ENCODE data around the gene DTL. TPM values are rescaled to one million over a fixed set of nuclear protein-coding genes. Genes with fewer than 3 reads are reported as not detected.

The DTL gene
- total RNA-seq, 2 experiments from 2014 or later = 92.0 to 95.9 TPM

DNA sequence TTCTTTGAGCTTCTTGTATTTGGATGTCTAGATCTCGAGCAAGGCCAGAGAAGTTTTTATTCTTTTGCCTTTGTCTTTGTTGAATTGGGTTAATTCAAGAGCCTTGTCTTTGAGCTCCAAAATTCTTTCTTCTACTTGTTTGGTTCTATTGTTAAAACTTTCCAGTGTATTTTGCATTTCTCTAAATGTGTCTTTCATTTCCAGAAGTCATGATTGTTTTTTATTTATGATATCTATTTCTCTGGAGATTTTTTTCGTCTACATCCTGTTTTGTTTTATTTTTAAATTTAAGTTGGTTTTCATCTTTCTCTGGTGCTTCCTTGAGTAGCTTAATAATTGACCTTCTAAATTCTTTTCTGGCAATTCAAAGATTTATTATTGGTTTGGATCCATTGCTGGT is 61.8 kb downstream of the DTL start:
- H3K36me3 Mint-ChIP-seq (ENCODE audit: low read depth) = peaks cover 98% of the 10 kb centered on the region
- DNase-seq (no peak), ATAC-seq (no peak)
- ChIA-PET CTCF (interaction anchor here (0.7 to 1.4 kb wide), 2 partner anchors 37 to 359 kb away, joined by 3 read pairs; no protein-coding TSS in a partner anchor), POLR2A (no interaction called here)
- peaks cover 12% of the 10 kb centered on the region for H3K9me3 Mint-ChIP-seq
- H3K4me1 Mint-ChIP-seq (ENCODE audit: low read depth) = peaks cover 10% of the 10 kb centered on the region
- no peak overlapping the region for H3K4me3 Mint-ChIP-seq
- TF ChIP-seq, protein P1, sequence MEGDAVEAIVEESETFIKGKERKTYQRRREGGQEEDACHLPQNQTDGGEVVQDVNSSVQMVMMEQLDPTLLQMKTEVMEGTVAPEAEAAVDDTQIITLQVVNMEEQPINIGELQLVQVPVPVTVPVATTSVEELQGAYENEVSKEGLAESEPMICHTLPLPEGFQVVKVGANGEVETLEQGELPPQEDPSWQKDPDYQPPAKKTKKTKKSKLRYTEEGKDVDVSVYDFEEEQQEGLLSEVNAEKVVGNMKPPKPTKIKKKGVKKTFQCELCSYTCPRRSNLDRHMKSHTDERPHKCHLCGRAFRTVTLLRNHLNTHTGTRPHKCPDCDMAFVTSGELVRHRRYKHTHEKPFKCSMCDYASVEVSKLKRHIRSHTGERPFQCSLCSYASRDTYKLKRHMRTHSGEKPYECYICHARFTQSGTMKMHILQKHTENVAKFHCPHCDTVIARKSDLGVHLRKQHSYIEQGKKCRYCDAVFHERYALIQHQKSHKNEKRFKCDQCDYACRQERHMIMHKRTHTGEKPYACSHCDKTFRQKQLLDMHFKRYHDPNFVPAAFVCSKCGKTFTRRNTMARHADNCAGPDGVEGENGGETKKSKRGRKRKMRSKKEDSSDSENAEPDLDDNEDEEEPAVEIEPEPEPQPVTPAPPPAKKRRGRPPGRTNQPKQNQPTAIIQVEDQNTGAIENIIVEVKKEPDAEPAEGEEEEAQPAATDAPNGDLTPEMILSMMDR (IDR thresholded peaks at IDR 0.05) = no peak
- intact Hi-C loops (cut with micrococcal nuclease) = no loop called here
- no peak overlapping the region for H3K27ac Mint-ChIP-seq
- H3K27me3 Mint-ChIP-seq = no peaks in the 10 kb centered on the region

DNA sequence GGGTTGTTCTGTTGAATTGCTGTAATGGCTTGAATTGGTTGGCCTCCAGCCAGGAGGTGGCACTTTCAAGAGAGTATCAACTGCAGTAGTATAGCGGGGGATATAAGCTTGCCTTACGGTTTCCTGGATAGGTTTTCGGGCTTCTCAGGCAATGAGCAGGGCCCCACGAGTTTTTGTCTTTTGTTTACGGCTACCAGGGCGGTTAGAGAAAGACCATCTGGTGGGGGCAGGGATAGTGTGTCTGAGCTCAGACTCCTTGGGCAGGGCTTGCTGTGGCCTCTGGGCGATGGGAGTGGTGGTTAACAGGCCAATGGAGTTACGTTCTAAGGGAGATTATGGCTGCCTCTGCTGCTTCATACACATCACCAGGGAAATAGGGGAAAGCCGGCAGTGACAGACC is 62.8 kb downstream of the DTL start:
- no peaks in the 10 kb centered on the region for H3K27me3 Mint-ChIP-seq
- intact Hi-C loops (cut with micrococcal nuclease) = no loop called here
- DNase-seq (no peak), ATAC-seq (no peak)
- ChIA-PET CTCF (interaction anchor here (1.4 kb wide), 1 partner anchor 358 kb away, joined by 3 read pairs; no protein-coding TSS in a partner anchor), POLR2A (no interaction called here)
- H3K36me3 Mint-ChIP-seq (ENCODE audit: low read depth) = peaks cover 96% of the 10 kb centered on the region
- no peak overlapping the region for H3K4me3 Mint-ChIP-seq
- peaks cover 10% of the 10 kb centered on the region for H3K4me1 Mint-ChIP-seq (ENCODE audit: low read depth)
- TF ChIP-seq, protein P1 (IDR thresholded peaks at IDR 0.05) = no peak
- no peak overlapping the region for H3K27ac Mint-ChIP-seq
- H3K9me3 Mint-ChIP-seq = peaks cover 12% of the 10 kb centered on the region

DNA sequence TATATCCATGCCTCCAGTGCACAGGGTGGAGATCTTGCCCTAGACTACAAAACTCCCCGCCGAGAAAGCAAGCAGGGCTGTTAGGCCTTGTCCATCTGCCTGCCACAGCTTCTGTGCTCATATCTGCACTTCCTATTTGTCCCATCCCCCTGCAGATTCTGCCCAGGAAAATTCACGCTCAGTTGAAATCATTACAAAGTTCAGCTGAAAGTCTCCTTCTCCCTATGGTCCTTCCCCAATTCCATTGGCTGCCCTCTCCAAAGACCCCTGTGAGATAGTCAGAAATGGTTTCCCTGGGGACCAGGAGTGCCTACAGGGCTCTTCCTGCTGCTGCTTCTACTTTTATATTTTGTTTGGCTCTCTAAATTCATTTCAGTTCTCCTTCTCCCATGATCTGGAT is 63.2 kb downstream of the DTL start:
- TF ChIP-seq, protein P1 (IDR thresholded peaks at IDR 0.05) = no peak
- intact Hi-C loops (cut with micrococcal nuclease) = no loop called here
- Mint-ChIP-seq H3K27ac (no peak overlapping the region), H3K27me3 (no peaks in the 10 kb centered on the region), H3K36me3 (ENCODE audit: low read depth) (peaks cover 96% of the 10 kb centered on the region), H3K4me1 (ENCODE audit: low read depth) (peaks cover 10% of the 10 kb centered on the region), H3K4me3 (no peak overlapping the region), H3K9me3 (peaks cover 12% of the 10 kb centered on the region)
- ChIA-PET CTCF (no interaction called here), POLR2A (no interaction called here)
- ATAC-seq (no peak), DNase-seq (no peak)

DNA sequence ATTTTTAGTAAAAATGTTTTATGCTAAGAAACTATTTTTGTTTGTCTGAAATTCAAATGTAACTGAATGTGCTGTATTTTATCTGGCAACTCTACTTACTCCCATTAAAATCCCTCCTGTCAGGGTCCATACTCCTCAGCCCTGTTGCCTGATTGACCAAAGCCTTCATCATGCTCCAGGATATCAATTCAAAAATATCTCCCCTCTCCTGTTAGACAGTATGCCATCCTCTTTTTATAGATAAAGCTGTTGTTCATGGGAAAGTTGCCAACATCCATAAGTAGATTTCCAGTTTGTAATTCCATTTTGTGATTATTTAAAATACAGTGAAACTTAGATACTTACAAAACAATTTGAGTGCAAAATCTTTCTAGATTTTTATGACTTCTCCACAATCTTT is 65.7 kb downstream of the DTL start:
- H3K4me1 Mint-ChIP-seq (ENCODE audit: low read depth) = peaks cover 18% of the 10 kb centered on the region
- intact Hi-C loops (cut with micrococcal nuclease) = no loop called here
- CTCF ChIA-PET = interaction anchor here (1.2 to 4.8 kb wide), 3 partner anchors 265 to 355 kb away, joined by 3 to 24 read pairs (median 3); no protein-coding TSS in a partner anchor

DNA sequence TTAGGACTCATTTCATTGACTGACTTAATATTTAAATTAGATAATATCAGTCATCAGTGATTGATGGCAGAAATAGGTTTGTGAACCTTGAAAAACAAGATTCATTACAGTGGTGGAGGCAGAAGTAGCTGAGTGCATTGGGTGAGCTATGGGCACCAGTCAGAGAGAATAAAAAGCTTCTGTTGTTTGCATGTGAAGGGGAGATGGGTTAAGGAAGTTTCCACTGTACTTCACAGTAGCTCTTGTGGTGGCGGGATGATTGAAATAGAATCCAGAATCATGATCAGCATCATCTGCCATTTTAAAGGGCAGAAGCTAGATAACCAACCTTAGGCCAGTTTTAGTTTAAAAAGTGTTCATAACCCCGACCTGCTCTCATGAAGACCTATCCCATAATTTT is 66.2 kb downstream of the DTL start:
- Mint-ChIP-seq H3K36me3 (ENCODE audit: low read depth) (peaks cover 93% of the 10 kb centered on the region), H3K4me1 (ENCODE audit: low read depth) (peaks cover 19% of the 10 kb centered on the region), H3K4me3 (no peak overlapping the region), H3K9me3 (peaks cover 4% of the 10 kb centered on the region), H3K27me3 (no peaks in the 10 kb centered on the region), H3K27ac (no peak overlapping the region)
- intact Hi-C loops (cut with micrococcal nuclease) = no loop called here
- ATAC-seq = peak; percentile 34
- TF ChIP-seq, protein P1 (IDR thresholded peaks at IDR 0.05) = no peak
- no peak for DNase-seq
- ChIA-PET POLR2A (no interaction called here), CTCF (interaction anchor here (0.7 to 4.8 kb wide), 4 partner anchors 13 to 354 kb away, joined by 3 to 24 read pairs (median 3); no protein-coding TSS in a partner anchor)

More for the DNA sequence above, 65.7 kb downstream of the DTL start:
- TF ChIP-seq, protein P1 (IDR thresholded peaks at IDR 0.05) = no peak
- ATAC-seq (no peak), DNase-seq (no peak)
- Mint-ChIP-seq H3K27ac (peak overlapping the region; percentile 12), H3K4me3 (no peak overlapping the region), H3K36me3 (ENCODE audit: low read depth) (peaks cover 96% of the 10 kb centered on the region), H3K27me3 (no peaks in the 10 kb centered on the region), H3K9me3 (peaks cover 6% of the 10 kb centered on the region)
- POLR2A ChIA-PET = no interaction called here

All from activated CD8-positive, alpha-beta T cell treated with anti-CD3 and anti-CD28 coated beads for 36 hours (primary cell).